ENCODE measurements around the gene HOXC9.

Gene HOXC9

DNA sequence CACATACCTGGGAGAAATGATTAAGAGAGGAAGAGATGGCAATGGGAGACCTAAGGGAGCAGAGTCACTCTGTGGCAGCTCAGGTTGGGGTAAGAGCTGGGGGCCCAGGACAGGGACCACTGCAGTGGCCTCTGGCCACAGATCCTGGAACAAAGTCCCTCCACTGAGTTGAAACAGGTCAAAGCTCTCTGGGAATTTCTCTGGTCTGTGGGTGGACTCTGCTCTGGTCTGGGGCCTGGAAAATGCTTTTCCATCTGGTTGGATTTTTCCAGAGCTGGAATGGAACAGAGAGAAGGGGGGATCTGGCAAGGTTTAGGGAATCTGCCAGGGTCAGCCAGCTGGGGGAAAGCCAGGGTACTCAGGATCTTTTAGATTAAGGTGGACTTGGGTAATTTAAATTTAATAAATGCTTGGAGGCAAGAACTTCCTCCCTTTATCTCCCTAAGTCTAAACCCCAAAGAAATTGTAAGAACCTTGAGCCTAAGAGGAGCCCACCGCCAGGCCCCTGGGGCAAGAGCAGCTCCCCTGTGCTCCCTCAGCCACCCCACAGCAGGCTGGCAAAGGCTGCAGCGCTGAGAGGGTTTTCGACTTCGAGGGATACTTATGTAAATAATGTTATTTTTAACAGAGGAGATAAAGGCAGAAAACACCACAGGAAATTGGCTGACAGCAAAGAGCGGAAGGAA lies 11.3 kb upstream of the HOXC9 start:
- TF ChIP-seq CTCF (IDR thresholded peaks at IDR 0.05) = no peak
- Histone ChIP-seq H3K9ac (no peak overlapping the region), H3K79me2 (no peaks in the 10 kb centered on the region)

DNA sequence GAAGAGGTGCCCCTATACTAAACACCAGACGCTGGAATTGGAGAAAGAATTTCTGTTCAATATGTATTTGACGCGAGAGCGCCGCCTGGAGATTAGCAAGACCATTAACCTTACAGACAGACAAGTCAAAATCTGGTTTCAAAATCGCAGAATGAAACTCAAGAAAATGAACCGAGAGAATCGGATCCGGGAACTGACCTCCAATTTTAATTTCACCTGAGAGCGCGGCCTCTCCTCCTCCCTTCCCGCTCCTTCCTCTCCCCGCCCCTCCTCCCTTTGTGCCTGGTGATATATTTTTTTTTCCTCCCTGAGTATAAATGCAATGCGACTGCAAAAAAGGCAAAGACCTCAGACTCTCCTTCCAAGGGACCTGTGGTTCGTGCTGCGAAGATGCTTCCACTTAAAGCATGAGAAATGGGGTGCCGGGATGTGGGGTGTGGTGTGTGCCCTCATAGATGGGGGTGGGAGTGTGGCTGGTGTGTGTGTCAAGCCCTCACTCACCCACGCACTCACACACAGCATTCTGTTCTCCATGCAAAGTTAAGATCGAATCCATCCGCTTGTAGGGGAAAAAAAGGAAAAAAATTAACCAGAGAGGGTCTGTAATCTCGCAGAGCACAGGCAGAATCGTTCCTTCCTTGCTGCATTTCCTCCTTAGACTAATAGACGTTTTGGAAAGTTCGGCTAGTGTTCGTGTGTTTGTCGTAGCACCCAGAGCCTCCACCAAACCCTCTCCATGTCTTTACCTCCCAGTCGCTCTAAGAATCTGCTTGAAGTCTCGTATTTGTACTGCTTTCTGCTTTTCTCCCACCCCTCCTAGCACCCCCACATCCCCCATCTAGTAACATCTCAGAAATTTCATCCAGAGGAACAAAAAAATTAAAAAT lies 10.5 kb upstream of the HOXC9 start:
- Histone ChIP-seq H3K79me2 (no peaks in the 10 kb centered on the region), H3K9me3 (ENCODE audit: control insufficient read depth, low read length) (no peaks in the 10 kb centered on the region), H3K4me2 (ENCODE audit: low read length) (no peak overlapping the region), H3K9ac (no peak overlapping the region), H3K4me3 (ENCODE audit: low read depth, low read length) (no peak overlapping the region), H2AFZ (no peak overlapping the region), H3K27me3 (ENCODE audit: control insufficient read depth, insufficient read depth, low read length) (peaks cover 38% of the 10 kb centered on the region), H3K36me3 (ENCODE audit: control insufficient read depth, insufficient read depth, low read length) (no peaks in the 10 kb centered on the region), H3K4me1 (no peaks in the 10 kb centered on the region), H3K27ac (no peak overlapping the region)
- TF ChIP-seq CTCF (IDR thresholded peaks at IDR 0.05) = no peak

More for the DNA sequence above, 11.3 kb upstream of the HOXC9 start:
- H3K36me3 ChIP-seq (ENCODE audit: control insufficient read depth, insufficient read depth, low read length) = no peaks in the 10 kb centered on the region
- H3K4me1 ChIP-seq = no peaks in the 10 kb centered on the region
- no peaks in the 10 kb centered on the region for H3K9me3 ChIP-seq (ENCODE audit: control insufficient read depth, low read length)
- H3K4me3 ChIP-seq (ENCODE audit: low read depth, low read length) = no peak overlapping the region
- no peak overlapping the region for H3K4me2 ChIP-seq (ENCODE audit: low read length)
- H3K27me3 ChIP-seq (ENCODE audit: control insufficient read depth, insufficient read depth, low read length) = peaks cover 36% of the 10 kb centered on the region
- H2AFZ ChIP-seq = no peak overlapping the region
- H3K27ac ChIP-seq = no peak overlapping the region

- H3K27ac ChIP-seq = no peak overlapping the region
- H3K36me3 ChIP-seq (ENCODE audit: control insufficient read depth, insufficient read depth, low read length) = no peaks in the 10 kb centered on the region
- H2AFZ ChIP-seq = no peak overlapping the region
- H3K4me1 ChIP-seq = no peaks in the 10 kb centered on the region
- H3K9me3 ChIP-seq (ENCODE audit: control insufficient read depth, low read length) = no peaks in the 10 kb centered on the region
- H3K4me2 ChIP-seq (ENCODE audit: low read length) = no peak overlapping the region
- no peaks in the 10 kb centered on the region for H3K79me2 ChIP-seq
- H3K27me3 ChIP-seq (ENCODE audit: control insufficient read depth, insufficient read depth, low read length) = peaks cover 42% of the 10 kb centered on the region
- H3K9ac ChIP-seq = no peak overlapping the region
- no peak for TF ChIP-seq CTCF (IDR thresholded peaks at IDR 0.05)
- no peak overlapping the region for H3K4me3 ChIP-seq (ENCODE audit: low read depth, low read length)
These were observed 9.5 kb upstream of the HOXC9 start for GRCh38 chr12:53990311-53991076.

- H3K9ac ChIP-seq = no peak overlapping the region
- H2AFZ ChIP-seq = no peak overlapping the region
- H3K4me3 ChIP-seq (ENCODE audit: low read depth, low read length) = no peak overlapping the region
- TF ChIP-seq CTCF (IDR thresholded peaks at IDR 0.05) = no peak
- H3K27me3 ChIP-seq (ENCODE audit: control insufficient read depth, insufficient read depth, low read length) = peaks cover 40% of the 10 kb centered on the region
- H3K4me1 ChIP-seq = no peaks in the 10 kb centered on the region
- no peak overlapping the region for H3K27ac ChIP-seq
- H3K4me2 ChIP-seq (ENCODE audit: low read length) = no peak overlapping the region
- no peaks in the 10 kb centered on the region for H3K79me2 ChIP-seq
- H3K36me3 ChIP-seq (ENCODE audit: control insufficient read depth, insufficient read depth, low read length) = no peaks in the 10 kb centered on the region
- H3K9me3 ChIP-seq (ENCODE audit: control insufficient read depth, low read length) = no peaks in the 10 kb centered on the region
These were observed 8.9 kb upstream of the HOXC9 start for GRCh38 chr12:53991077-53991460.
